Lower lobe of right lung (tissue), 2 donors: ENCODE measurements around the gene GATAD2B. TPM values are rescaled to one million over a fixed set of nuclear protein-coding genes. Genes with fewer than 3 reads are reported as not detected.

ENCODE experiments used
- ATAC-seq, 2 donors: fragments of 200-7000 bp; cut with Tn5 transposase; one replicate each; pipeline ENCODE4 v1.9.1; 2020 to 2022; ENCODE audit warnings: mild to moderate bottlenecking in 2 of 2, moderate library complexity in 2 of 2
- DNase-seq: peaks from one replicate; pipeline ENCODE4 v3.0.0-alpha.2; 2020
- H3K27ac ChIP-seq: fragments of 200-600 bp; one replicate; pipeline ENCODE4 v1.8.0; 2022
- H3K27me3 ChIP-seq: fragments of 200-600 bp; one replicate; pipeline ENCODE4 v1.8.0; 2022; ENCODE audit warnings: low read depth
- H3K36me3 ChIP-seq: fragments of 200-600 bp; one replicate; pipeline ENCODE4 v1.8.0; 2022; ENCODE audit warnings: mild to moderate bottlenecking
- H3K4me1 ChIP-seq: fragments of 200-600 bp; one replicate; pipeline ENCODE4 v1.8.0; 2022
- H3K4me3 ChIP-seq: fragments of 200-600 bp; one replicate; pipeline ENCODE4 v1.8.0; 2022; ENCODE audit warnings: mild to moderate bottlenecking
- H3K9me3 ChIP-seq: fragments of 200-600 bp; one replicate; pipeline ENCODE4 v1.8.0; 2022
- intact Hi-C: fragments of 100-400 bp; cut with DNase I; formaldehyde crosslinking; loops from one replicate; pipeline ENCODE4 v1.11.0; 2022
- total RNA-seq: library from RNA; stranded (reverse); fragmentation: NEBNext Ultra II Directional; extraction: Animal tissue kit (Norgen Biotek cat#: 25700); gene quantifications from one replicate; pipeline ENCODE4 v1.2.1, GENCODE V29; 2021
- TF ChIP-seq, protein P1 (sequence below): fragments of 200-600 bp; IDR thresholded peaks from one replicate; pipeline ENCODE4 v1.8.0; 2022; ENCODE audit warnings: antibody characterized with exemption, mild to moderate bottlenecking
- donor health status: DM: no; HTN: yes; CAD: no; lungs with severe emphysema.

Gene GATAD2B
- total RNA-seq, 1 donor from 2014 or later = 50.2 TPM

DNA sequence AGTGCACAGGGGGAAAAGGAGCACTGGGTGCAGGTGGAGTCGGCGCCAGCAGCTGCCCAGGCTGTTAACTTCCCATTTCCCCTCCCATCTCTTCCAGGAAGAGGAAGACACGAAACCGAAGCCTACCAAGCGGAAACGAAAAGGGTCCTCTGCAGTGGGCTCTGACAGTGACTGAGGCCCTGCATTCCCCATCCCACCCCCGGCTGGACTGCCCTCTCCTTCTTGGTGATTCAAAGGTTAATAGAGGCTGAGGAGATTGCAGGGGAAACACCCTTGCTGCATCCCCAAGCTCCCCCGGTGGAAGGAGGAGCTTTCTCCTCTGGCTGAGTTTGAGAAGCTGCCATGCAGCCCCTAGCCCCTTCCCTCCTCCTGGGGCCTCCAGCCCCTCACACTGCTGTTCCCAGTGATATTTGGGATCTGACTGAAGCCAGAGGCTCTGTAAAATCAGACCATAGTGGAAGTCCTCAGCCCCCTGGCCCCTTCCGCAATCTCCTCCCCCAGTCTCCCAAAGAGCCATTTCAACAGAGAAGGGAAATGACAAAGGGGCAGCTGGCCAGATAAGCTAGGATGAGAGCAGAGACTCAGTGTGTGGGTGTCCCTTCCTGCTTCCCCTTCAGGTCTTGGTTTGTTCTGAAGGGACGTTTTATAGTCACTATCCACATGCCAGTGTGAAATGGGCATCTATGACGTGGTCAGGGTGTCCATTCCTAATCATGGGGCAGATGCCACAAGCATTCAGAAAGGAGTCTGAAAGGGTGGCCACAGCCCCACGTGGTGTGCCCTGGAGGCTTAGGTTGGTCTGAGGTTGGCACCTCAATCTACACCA lies 149.5 kb downstream of the GATAD2B start:
- intact Hi-C loops = no loop called here
- H3K27me3 ChIP-seq = no peaks in the 10 kb centered on the region
- peak overlapping the region; percentile 89 for H3K27ac ChIP-seq
- peaks cover 50% of the 10 kb centered on the region for H3K36me3 ChIP-seq
- no peaks in the 10 kb centered on the region for H3K9me3 ChIP-seq
- peak overlapping the region; percentile 11 for H3K4me3 ChIP-seq
- TF ChIP-seq, protein P1, sequence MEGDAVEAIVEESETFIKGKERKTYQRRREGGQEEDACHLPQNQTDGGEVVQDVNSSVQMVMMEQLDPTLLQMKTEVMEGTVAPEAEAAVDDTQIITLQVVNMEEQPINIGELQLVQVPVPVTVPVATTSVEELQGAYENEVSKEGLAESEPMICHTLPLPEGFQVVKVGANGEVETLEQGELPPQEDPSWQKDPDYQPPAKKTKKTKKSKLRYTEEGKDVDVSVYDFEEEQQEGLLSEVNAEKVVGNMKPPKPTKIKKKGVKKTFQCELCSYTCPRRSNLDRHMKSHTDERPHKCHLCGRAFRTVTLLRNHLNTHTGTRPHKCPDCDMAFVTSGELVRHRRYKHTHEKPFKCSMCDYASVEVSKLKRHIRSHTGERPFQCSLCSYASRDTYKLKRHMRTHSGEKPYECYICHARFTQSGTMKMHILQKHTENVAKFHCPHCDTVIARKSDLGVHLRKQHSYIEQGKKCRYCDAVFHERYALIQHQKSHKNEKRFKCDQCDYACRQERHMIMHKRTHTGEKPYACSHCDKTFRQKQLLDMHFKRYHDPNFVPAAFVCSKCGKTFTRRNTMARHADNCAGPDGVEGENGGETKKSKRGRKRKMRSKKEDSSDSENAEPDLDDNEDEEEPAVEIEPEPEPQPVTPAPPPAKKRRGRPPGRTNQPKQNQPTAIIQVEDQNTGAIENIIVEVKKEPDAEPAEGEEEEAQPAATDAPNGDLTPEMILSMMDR = no peak
- DNase-seq (no peak), ATAC-seq (peak; percentile 1 to 29)
- peaks cover 91% of the 10 kb centered on the region for H3K4me1 ChIP-seq

DNA sequence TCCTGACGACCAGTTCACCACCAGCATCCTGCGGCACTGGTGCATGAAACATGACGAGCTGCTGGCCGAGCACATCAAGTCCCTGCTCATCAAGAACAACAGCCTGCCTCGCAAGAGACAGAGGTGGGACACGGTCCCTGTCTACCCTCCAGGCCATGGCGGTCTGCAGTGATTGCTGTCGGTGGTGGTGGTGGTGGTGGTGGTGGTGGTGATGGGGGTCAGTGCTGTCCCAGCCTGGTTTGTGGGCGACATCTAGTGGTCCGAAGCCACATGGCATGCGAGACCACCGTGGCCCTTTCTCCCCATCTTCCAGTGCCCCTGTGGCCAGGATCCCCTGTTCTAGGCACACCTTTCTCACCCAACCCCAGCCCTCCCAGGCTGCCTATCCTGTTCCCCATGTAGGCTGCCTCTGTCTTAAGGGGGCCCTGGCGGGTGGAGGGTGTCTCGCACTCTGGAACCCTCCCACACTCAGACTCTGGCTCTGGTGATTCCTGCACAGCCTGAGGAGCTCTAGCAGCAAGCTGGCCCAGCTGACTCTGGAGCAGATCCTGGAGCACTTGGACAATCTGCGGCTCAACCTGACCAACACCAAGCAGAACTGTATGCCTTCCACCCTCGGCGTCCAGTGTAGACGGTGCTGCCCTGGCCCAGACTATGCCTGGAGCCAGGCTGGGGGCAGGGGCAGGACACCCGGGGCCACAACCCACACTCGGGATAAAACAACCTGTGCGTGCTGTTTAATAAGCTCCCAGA lies 150.8 kb downstream of the GATAD2B start:
- peaks cover 63% of the 10 kb centered on the region for H3K36me3 ChIP-seq
- H3K9me3 ChIP-seq = no peaks in the 10 kb centered on the region
- H3K27me3 ChIP-seq = no peaks in the 10 kb centered on the region
- TF ChIP-seq, protein P1 = peak; percentile 44
- H3K4me3 ChIP-seq = no peak overlapping the region
- peaks cover 85% of the 10 kb centered on the region for H3K4me1 ChIP-seq
- no peak for DNase-seq
- H3K27ac ChIP-seq = peak overlapping the region; percentile 89
- intact Hi-C loops = no loop called here
- no peak for ATAC-seq

DNA sequence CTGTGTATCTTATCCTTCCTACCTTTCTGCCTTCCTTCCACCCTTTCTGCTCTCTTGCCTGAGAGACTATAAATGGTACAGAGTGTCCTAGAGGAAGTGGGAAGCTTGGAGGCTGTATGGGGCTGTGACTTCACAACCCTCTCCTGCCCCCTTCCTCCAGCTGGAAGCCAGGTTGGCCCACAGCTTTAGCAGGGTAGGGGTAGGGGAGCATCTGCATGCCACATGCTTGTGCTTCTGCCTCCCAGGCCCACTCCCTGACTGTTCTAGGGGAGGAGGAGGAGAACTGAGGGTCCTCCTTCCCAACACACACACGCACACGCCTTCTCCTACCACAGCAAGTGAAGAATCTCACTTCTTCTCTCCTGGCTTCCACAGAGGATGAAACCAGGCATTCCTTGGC lies 151.5 kb downstream of the GATAD2B start:
- Histone ChIP-seq H3K9me3 (no peaks in the 10 kb centered on the region), H3K27me3 (no peaks in the 10 kb centered on the region), H3K4me3 (no peak overlapping the region), H3K36me3 (peaks cover 70% of the 10 kb centered on the region), H3K4me1 (peaks cover 78% of the 10 kb centered on the region), H3K27ac (peak overlapping the region; percentile 65)
- TF ChIP-seq, protein P1 = no peak
- no peak for DNase-seq
- ATAC-seq = no peak
- intact Hi-C loops = no loop called here

DNA sequence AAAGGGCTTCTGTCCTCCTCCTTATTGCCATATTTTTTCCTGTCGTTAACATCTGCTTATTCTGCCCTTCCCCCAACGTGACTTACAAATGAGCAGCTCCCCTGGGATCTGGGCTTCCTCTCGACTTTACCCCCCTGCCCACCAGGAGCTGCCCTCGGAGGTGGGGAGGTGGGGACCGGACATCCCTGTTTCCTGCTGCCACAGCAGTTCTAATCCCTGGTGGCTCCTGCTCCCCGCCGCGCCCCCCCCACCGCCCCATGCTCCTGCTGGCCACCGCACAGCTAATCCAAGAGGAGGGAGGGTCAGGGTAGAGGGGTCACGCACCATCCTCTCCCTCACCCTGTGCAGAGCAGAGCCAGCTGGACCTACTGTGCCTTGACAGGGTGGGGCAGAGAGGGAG lies 152.0 kb downstream of the GATAD2B start:
- peaks cover 74% of the 10 kb centered on the region for H3K4me1 ChIP-seq
- H3K27ac ChIP-seq = peak overlapping the region; percentile 65
- no peaks in the 10 kb centered on the region for H3K27me3 ChIP-seq
- no peak overlapping the region for H3K4me3 ChIP-seq
- peaks cover 75% of the 10 kb centered on the region for H3K36me3 ChIP-seq
- no peaks in the 10 kb centered on the region for H3K9me3 ChIP-seq
- intact Hi-C loops = no loop called here
- ATAC-seq (no peak), DNase-seq (no peak)
- TF ChIP-seq, protein P1 = no peak

DNA sequence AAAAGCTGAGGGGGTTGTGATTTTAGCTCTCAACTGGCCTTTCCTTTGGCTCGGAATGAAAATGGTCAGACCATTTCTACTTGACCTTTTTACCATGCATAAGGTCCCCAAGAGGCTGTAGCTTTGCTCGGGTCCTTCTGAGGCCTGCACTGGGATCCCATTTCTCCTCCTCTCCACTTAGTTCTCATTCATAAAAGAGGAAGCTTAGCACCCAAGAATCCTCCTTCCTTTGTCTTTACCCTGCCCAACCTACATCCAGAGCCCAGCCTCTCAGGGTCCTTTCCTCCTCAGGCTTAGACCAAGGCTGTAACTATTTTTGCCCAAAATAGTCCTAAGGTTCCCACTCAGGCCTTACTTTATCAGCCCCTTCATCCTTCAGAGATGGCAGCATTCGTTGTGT lies 153.6 kb downstream of the GATAD2B start:
- peak overlapping the region; percentile 71 for H3K27ac ChIP-seq
- H3K27me3 ChIP-seq = no peaks in the 10 kb centered on the region
- peaks cover 91% of the 10 kb centered on the region for H3K36me3 ChIP-seq
- TF ChIP-seq, protein P1 = no peak
- ATAC-seq (no peak), DNase-seq (no peak)
- peaks cover 63% of the 10 kb centered on the region for H3K4me1 ChIP-seq
- intact Hi-C loops = no loop called here
- no peaks in the 10 kb centered on the region for H3K9me3 ChIP-seq
- no peak overlapping the region for H3K4me3 ChIP-seq
